Heart left ventricle (tissue), 16 donors: ENCODE data around the gene MRPS9. TPM values are rescaled to one million over a fixed set of nuclear protein-coding genes. Genes with fewer than 3 reads are reported as not detected.

Experiments used
- ATAC-seq, 4 donors: fragments of 200-7000 bp; cut with Tn5 transposase; one replicate each; pipeline ENCODE4 v1.9.1; 2020 to 2022; ENCODE audit warnings: moderate library complexity in 4 of 4, mild to moderate bottlenecking in 3 of 4, moderate number of reproducible peaks in 1 of 4
- DNase-seq, 5 donors: peaks; one replicate each; pipeline ENCODE4 v3.0.0-alpha.2; 2020
- H3K27ac ChIP-seq, 12 donors: fragments of 200-600 bp; sonication (generic) in 4 of 12; one replicate each; pipeline versions ENCODE4 v1.5.0 to v1.8.0; 2016 to 2022; ENCODE audit warnings: mild to moderate bottlenecking in 2 of 12
- H3K27me3 ChIP-seq, 9 donors: fragments of 200-600 bp; sonication (generic) in 2 of 9; one replicate each; pipeline versions ENCODE4 v1.5.1 to v1.8.0; 2016 to 2022; ENCODE audit warnings: mild to moderate bottlenecking in 3 of 9
- H3K36me3 ChIP-seq, 9 donors: fragments of 200-600 bp; sonication (generic) in 2 of 9; one replicate each; pipeline versions ENCODE4 v1.5.0 to v1.8.0; 2018 to 2022; ENCODE audit warnings: mild to moderate bottlenecking in 2 of 9
- H3K4me1 ChIP-seq, 12 donors: fragments of 200-600 bp; sonication (generic) in 4 of 12; one replicate each; pipeline versions ENCODE4 v1.5.0 to v1.8.0; 2016 to 2022; ENCODE audit warnings: mild to moderate bottlenecking in 3 of 12
- H3K4me3 ChIP-seq, 12 donors: fragments of 200-600 bp; sonication (generic) in 4 of 12; one replicate each; pipeline versions ENCODE4 v1.5.0 to v1.8.0; 2017 to 2022; ENCODE audit warnings: mild to moderate bottlenecking in 9 of 12, moderate library complexity in 4 of 12
- H3K9me3 ChIP-seq, 12 donors: fragments of 200-600 bp; sonication (generic) in 4 of 12; one replicate each; pipeline versions ENCODE4 v1.5.0 to v1.8.0; 2016 to 2022; ENCODE audit warnings: mild to moderate bottlenecking in 1 of 12
- POLR2A ChIP-seq, 2 donors: fragments of 450-650 bp; IDR thresholded peaks; one replicate each; pipeline ENCODE4 v1.6.1; 2017; ENCODE audit warnings: antibody characterized with exemption in 2 of 2, mild to moderate bottlenecking in 2 of 2, moderate library complexity in 2 of 2
- WGBS, 4 donors: extraction: QIAGEN DNeasy Blood & Tissue Kit in 2 of 4; methylation state at CpG; one replicate each; pipeline versions ENCODE4 v1.1.5 to v1.1.7; 2013 to 2018; 5-methylcytosine and 5-hydroxymethylcytosine counted together
- intact Hi-C, 10 donors: fragments of 100-400 bp; cut with DNase I; formaldehyde crosslinking; loops; one replicate each; pipeline versions ENCODE4 v1.11.1 to v1.14.2; 2022
- polyA plus RNA-seq, 2 donors: library from polyadenylated mRNA; stranded (reverse); fragments of 200-250 nt; gene quantifications; one replicate each; pipeline ENCODE4 v1.2.3, GENCODE V29; 2013
- total RNA-seq, 9 donors: library from RNA; depleted of rRNA in 2 of 9; stranded (reverse); fragments of >200 nt in 2 of 9; fragmentation: NEBNext Ultra II Directional in 3 of 9; extraction: Animal tissue kit (Norgen Biotek cat#: 25700) in 3 of 9; gene quantifications; one replicate each; pipeline versions ENCODE4 v1.1.0 to v1.2.4, GENCODE V29; 2016 to 2023
- TF ChIP-seq, protein P1 (sequence below), 12 donors: fragments of 200-600 bp; sonication (generic) in 4 of 12; IDR thresholded peaks; one replicate each; pipeline versions ENCODE4 v1.5.0 to v1.8.0; 2018 to 2022; ENCODE audit warnings: antibody characterized with exemption in 12 of 12, mild to moderate bottlenecking in 5 of 12
- donor health status: ischemic (EF 13 %, LVEDD 7.1; RV severe dilation, severe dysfunction).
- donor health status: healthy with polysubstance abuse.
- donor health status: DM: no; HTN: yes; CAD: no.
- donor health status: DM: no; HTN: no; CAD: no.
- donor health status: ischemic (EF 25% LVEDD 6.9; RV normal size, moderate dysfunction).
- donor health status: ischemic (EF 25% LVEDD 5.7; RV mildly dilated, moderate dysfunction).
- donor health status: healthy.
- donor health status: DM: yes; HTN: yes; CAD: no.
- donor health status: ischemic (EF 35%, LVEDD 5.7; RV mildly dilated, moderate dysfunction).
- donor health status: nonischemic (EF 11% LVEDD 7.7; RV severe dilation, severe dysfunction).
- donor health status: DM: yes; HTN: yes; CAD: no.
- donor health status: PGD.
- donor health status: ischemic (EF 29% LVEDD 5.4; RV normal size, mild dysfunction).
- donor health status: nonischemic (EF 23%, LVEDD 6.1; RV moderate dilation, normal function).

Gene MRPS9
- total and polyA plus RNA-seq, 11 donors: 37.6 to 92.8 (median 63.9) TPM

DNA sequence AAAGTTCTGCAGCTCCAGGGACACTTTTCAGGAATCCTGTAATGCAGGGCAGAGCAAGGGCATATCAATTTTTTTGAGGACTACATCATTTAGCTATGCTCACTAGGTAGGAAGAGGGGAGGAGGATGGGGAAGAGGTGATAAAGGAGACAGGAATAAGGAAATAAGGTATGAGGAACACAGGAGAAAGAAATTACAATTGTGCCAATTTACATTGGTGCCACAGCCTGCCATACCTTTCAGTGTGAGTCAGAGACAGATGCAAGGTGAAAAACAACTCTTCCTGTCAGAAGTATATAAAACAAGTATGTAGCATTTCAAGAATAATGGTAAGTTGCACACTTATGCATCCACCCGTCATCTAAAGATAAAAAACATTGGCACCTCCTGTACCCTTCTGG, 5.4 kb upstream of the MRPS9 start:
- 78 to 88% (median 84%) methylated on average over 1 of the region's 1 CpG for WGBS, 4 donors
- DNase-seq: no peak
- H3K9me3 ChIP-seq: peaks cover 0 to 3% (median 0%) of the 10 kb centered on the region in 12 donors
- no peak overlapping the region for H3K27ac ChIP-seq
- no peaks in the 10 kb centered on the region for H3K27me3 ChIP-seq
- intact Hi-C loops: no loop called here
- TF ChIP-seq, protein P1, sequence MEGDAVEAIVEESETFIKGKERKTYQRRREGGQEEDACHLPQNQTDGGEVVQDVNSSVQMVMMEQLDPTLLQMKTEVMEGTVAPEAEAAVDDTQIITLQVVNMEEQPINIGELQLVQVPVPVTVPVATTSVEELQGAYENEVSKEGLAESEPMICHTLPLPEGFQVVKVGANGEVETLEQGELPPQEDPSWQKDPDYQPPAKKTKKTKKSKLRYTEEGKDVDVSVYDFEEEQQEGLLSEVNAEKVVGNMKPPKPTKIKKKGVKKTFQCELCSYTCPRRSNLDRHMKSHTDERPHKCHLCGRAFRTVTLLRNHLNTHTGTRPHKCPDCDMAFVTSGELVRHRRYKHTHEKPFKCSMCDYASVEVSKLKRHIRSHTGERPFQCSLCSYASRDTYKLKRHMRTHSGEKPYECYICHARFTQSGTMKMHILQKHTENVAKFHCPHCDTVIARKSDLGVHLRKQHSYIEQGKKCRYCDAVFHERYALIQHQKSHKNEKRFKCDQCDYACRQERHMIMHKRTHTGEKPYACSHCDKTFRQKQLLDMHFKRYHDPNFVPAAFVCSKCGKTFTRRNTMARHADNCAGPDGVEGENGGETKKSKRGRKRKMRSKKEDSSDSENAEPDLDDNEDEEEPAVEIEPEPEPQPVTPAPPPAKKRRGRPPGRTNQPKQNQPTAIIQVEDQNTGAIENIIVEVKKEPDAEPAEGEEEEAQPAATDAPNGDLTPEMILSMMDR (IDR thresholded peaks at IDR 0.05): no peak
- TF ChIP-seq POLR2A (IDR thresholded peaks at IDR 0.05): no peak
- peaks cover 0 to 10% (median 0%) of the 10 kb centered on the region in 12 donors for H3K4me1 ChIP-seq
- no peak for ATAC-seq
- H3K36me3 ChIP-seq: no peaks in the 10 kb centered on the region
- no peak overlapping the region for H3K4me3 ChIP-seq

DNA sequence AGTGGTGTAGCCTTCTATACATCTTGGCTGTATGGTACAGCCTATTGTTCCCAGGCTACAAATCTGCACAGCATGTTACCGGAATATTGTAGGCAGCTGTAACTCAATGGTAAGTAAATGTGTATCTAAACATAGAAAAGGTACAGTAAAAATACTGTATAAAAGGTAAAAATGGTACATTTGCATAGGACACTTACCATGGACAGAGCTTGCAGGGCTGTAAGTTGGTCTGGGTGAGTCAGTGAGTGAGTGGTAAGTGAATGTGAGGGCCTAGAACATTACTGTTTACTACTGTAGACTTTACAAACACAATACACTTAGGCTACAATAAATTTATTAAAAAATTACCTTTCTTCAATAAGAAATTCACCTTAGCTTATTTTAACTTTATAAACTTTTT, 3.7 kb upstream of the MRPS9 start:
- ATAC-seq: no peak
- Histone ChIP-seq H3K4me3 (no peak overlapping the region), H3K9me3 (peaks cover 0 to 3% (median 0%) of the 10 kb centered on the region in 12 donors), H3K27me3 (no peaks in the 10 kb centered on the region), H3K27ac (no peak overlapping the region), H3K36me3 (no peaks in the 10 kb centered on the region), H3K4me1 (peaks cover 0 to 17% (median 7%) of the 10 kb centered on the region in 12 donors)
- DNase-seq: no peak
- TF ChIP-seq POLR2A (IDR thresholded peaks at IDR 0.05): no peak
- TF ChIP-seq, protein P1 (IDR thresholded peaks at IDR 0.05): no peak
- 86 to 100% (median 97%) methylated on average over 1 of the region's 1 CpG for WGBS, 4 donors
- intact Hi-C loops: no loop called here

DNA sequence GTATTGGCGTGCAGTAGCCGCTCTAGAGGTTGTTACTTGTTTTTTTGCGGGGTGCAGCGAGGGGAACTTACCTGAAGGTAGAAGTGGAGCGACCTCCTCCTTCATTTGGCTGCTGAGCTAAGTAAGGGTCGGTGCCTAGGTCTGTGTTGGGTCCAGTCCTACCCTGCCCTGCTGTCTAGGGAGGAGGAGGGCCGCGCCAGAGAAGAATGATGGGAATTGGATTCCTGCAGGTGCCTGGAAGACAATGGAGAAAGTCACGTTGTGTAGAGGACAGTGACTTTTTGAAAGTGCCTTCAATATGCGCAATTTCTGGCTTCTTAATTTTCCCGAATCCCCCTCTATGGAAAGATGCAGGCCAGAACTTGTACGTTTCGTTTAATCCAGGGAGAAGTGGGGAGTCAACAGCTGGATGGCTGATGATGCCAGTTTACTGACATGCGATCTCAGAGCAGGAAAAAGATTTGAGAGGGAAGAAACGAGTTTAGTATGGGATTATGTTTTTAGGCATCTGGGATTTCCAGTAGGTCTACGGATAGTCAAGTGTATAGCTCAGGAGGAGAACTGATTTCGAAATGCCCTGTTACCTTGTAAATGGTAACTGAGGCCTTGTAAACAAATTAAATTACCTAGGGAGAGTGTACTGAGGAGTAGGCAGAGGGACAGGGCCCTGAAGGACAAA, 653 bp downstream of the MRPS9 start:
- H3K27ac ChIP-seq: peak overlapping the region in 11 of 12 donors; percentile 68 to 91 (median 86)
- H3K4me1 ChIP-seq: peaks cover 0 to 30% (median 13%) of the 10 kb centered on the region in 12 donors
- intact Hi-C loops: no loop called here
- ATAC-seq: peak in 3 of 4 donors; percentile 2 to 12 (median 3)
- peak in 2 of 5 donors; percentile 7 to 20 for DNase-seq
- H3K27me3 ChIP-seq: no peaks in the 10 kb centered on the region
- peaks cover 0 to 4% (median 0%) of the 10 kb centered on the region in 9 donors for H3K36me3 ChIP-seq
- TF ChIP-seq POLR2A (IDR thresholded peaks at IDR 0.05): no peak
- TF ChIP-seq, protein P1 (IDR thresholded peaks at IDR 0.05): no peak
- peak overlapping the region; percentile 74 to 99 (median 86) for H3K4me3 ChIP-seq
- no peaks in the 10 kb centered on the region for H3K9me3 ChIP-seq
- 7 to 8% (median 7%) methylated on average over 16 to 17 of the region's 17 CpGs for WGBS, 4 donors

DNA sequence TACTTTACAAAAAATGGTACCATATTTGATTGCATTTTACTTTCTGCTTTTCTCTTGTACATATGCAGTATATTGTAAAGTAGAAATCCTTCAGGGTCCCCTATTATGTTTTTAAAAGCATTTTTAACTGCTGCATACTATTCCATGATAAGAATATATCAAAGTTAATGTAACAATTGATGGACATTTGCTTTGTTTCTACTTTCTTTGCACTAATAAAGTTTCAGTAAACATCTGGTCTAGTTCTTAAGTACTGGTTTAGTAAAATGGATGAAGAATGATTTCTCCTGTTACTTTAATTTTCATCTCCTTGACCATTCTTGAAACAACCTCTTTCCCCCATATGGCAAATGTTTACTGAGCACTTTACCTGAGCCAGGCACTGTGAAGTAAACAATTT, 1.7 kb downstream of the MRPS9 start:
- Histone ChIP-seq H3K27ac (no peak overlapping the region), H3K4me1 (peaks cover 0 to 30% (median 13%) of the 10 kb centered on the region in 12 donors), H3K36me3 (peaks cover 0 to 4% (median 0%) of the 10 kb centered on the region in 9 donors), H3K9me3 (no peaks in the 10 kb centered on the region), H3K27me3 (no peaks in the 10 kb centered on the region), H3K4me3 (no peak overlapping the region)
- DNase-seq (no peak), ATAC-seq (no peak)
- intact Hi-C loops: no loop called here
- no peak for TF ChIP-seq POLR2A (IDR thresholded peaks at IDR 0.05)
- TF ChIP-seq, protein P1 (IDR thresholded peaks at IDR 0.05): no peak
